Nephron (organoid): ENCODE measurements around the gene IRS1.
A peak's percentile ranks its signal among the peaks of the same experiment; 100 is the strongest.

Experiments used
- H3K27ac Mint-ChIP-seq, 3 experiments: 2 replicates each; pipeline ENCODE4 v1.8.0; 2020; ENCODE audit warnings: mixed read lengths in 3 of 3, mild to moderate bottlenecking in 2 of 3, moderate library complexity in 1 of 3
- H3K27me3 Mint-ChIP-seq: 2 replicates; pipeline ENCODE4 v1.8.0; 2021; ENCODE audit warnings: low read depth, mild to moderate bottlenecking, moderate library complexity, mixed read lengths
- H3K36me3 Mint-ChIP-seq: 2 replicates; pipeline ENCODE4 v1.8.0; 2020; ENCODE audit warnings: low read depth, mixed read lengths
- H3K4me1 Mint-ChIP-seq: 2 replicates; pipeline ENCODE4 v1.8.0; 2020; ENCODE audit warnings: mixed read lengths
- H3K4me3 Mint-ChIP-seq, 3 experiments: 2 replicates each; pipeline ENCODE4 v1.8.0; 2020; ENCODE audit warnings: mild to moderate bottlenecking in 3 of 3, mixed read lengths in 3 of 3, moderate library complexity in 2 of 3
- H3K9me3 Mint-ChIP-seq: 2 replicates; pipeline ENCODE4 v1.8.0; 2020; ENCODE audit warnings: mixed read lengths
- CTCF ChIP-seq, 3 experiments: fragments of 200-600 bp; sonication (generic); IDR thresholded peaks; one replicate each; pipeline ENCODE4 v1.5.0; 2021; ENCODE audit warnings: antibody characterized with exemption in 3 of 3; ENCODE audit not compliant: unreplicated experiment in 3 of 3

The IRS1 gene

GRCh38 chr2:226793646-226794045 lies 6.0 kb downstream of the IRS1 start:
- peak overlapping the region; percentile 87 to 92 (median 90) for H3K27ac Mint-ChIP-seq
- H3K27me3 Mint-ChIP-seq, result no peaks in the 10 kb centered on the region
- H3K4me1 Mint-ChIP-seq, result peaks cover 68% of the 10 kb centered on the region
- TF ChIP-seq CTCF (IDR thresholded peaks at IDR 0.05; ENCODE audit: unreplicated experiment in 3 of 3), result no peak
- peak overlapping the region; percentile 76 to 92 (median 84) for H3K4me3 Mint-ChIP-seq
- peaks cover 23% of the 10 kb centered on the region for H3K36me3 Mint-ChIP-seq
- no peaks in the 10 kb centered on the region for H3K9me3 Mint-ChIP-seq

- peak overlapping the region; percentile 86 to 91 (median 90) for H3K27ac Mint-ChIP-seq
- peaks cover 69% of the 10 kb centered on the region for H3K4me1 Mint-ChIP-seq
- TF ChIP-seq CTCF (IDR thresholded peaks at IDR 0.05; ENCODE audit: unreplicated experiment in 3 of 3), result no peak
Observed at GRCh38 chr2:226792155-226792881, 7.3 kb downstream of the IRS1 start.

GRCh38 chr2:226791487-226792081 lies 8.0 kb downstream of the IRS1 start:
- Mint-ChIP-seq H3K36me3 (peaks cover 24% of the 10 kb centered on the region), H3K9me3 (no peaks in the 10 kb centered on the region), H3K27ac (peak overlapping the region; percentile 90 to 100 (median 98)), H3K27me3 (no peaks in the 10 kb centered on the region), H3K4me1 (peaks cover 70% of the 10 kb centered on the region), H3K4me3 (peak overlapping the region; percentile 92 to 96 (median 96))
- peak; percentile 47 to 59 (median 54) for TF ChIP-seq CTCF (IDR thresholded peaks at IDR 0.05; ENCODE audit: unreplicated experiment in 3 of 3)

More at GRCh38 chr2:226792155-226792881, 7.3 kb downstream of the IRS1 start:
- H3K9me3 Mint-ChIP-seq, result no peaks in the 10 kb centered on the region
- H3K27me3 Mint-ChIP-seq, result no peaks in the 10 kb centered on the region
- peak overlapping the region; percentile 76 to 92 (median 84) for H3K4me3 Mint-ChIP-seq
- H3K36me3 Mint-ChIP-seq, result peaks cover 24% of the 10 kb centered on the region

GRCh38 chr2:226791056-226791486 lies 8.5 kb downstream of the IRS1 start:
- peaks cover 68% of the 10 kb centered on the region for H3K4me1 Mint-ChIP-seq
- no peaks in the 10 kb centered on the region for H3K9me3 Mint-ChIP-seq
- no peaks in the 10 kb centered on the region for H3K27me3 Mint-ChIP-seq
- peak overlapping the region; percentile 90 to 100 (median 98) for H3K27ac Mint-ChIP-seq
- H3K4me3 Mint-ChIP-seq, result peak overlapping the region; percentile 92 to 96 (median 96)
- no peak for TF ChIP-seq CTCF (IDR thresholded peaks at IDR 0.05; ENCODE audit: unreplicated experiment in 3 of 3)
- H3K36me3 Mint-ChIP-seq, result peaks cover 24% of the 10 kb centered on the region

GRCh38 chr2:226790431-226790830 lies 9.2 kb downstream of the IRS1 start:
- no peak for TF ChIP-seq CTCF (IDR thresholded peaks at IDR 0.05; ENCODE audit: unreplicated experiment in 3 of 3)
- peaks cover 24% of the 10 kb centered on the region for H3K36me3 Mint-ChIP-seq
- H3K4me3 Mint-ChIP-seq, result peak overlapping the region; percentile 92 to 96 (median 96)
- H3K27me3 Mint-ChIP-seq, result no peaks in the 10 kb centered on the region
- H3K4me1 Mint-ChIP-seq, result peaks cover 65% of the 10 kb centered on the region
- H3K27ac Mint-ChIP-seq, result peak overlapping the region; percentile 90 to 100 (median 98)
- no peaks in the 10 kb centered on the region for H3K9me3 Mint-ChIP-seq
